NOMO-1 treated with DMSO at 0.1 percent for 48 hours (cell line): ENCODE data around the gene FXYD6.

Experiments used
- DNase-seq: peaks from one replicate; lab custom pipeline; 2025; ENCODE audit not compliant: unreplicated experiment; lab: John Stamatoyannopoulos, UW

The FXYD6 gene

GRCh38 chr11:117910941-117911655, 34.6 kb upstream of the FXYD6 start:
- no peak for DNase-seq

- DNase-seq, result no peak
Observed at GRCh38 chr11:117910525-117910924, 34.1 kb upstream of the FXYD6 start.

- DNase-seq, result no peak
Observed at GRCh38 chr11:117909611-117910382, 33.3 kb upstream of the FXYD6 start.

- DNase-seq, result peak; percentile 12
Observed at GRCh38 chr11:117908959-117909610, 32.6 kb upstream of the FXYD6 start.

GRCh38 chr11:117908109-117908895, 31.8 kb upstream of the FXYD6 start:
- peak; percentile 57 for DNase-seq

- peak; percentile 98 for DNase-seq
Observed at GRCh38 chr11:117907276-117908108, 31.0 kb upstream of the FXYD6 start.

GRCh38 chr11:117906710-117907109, 30.3 kb upstream of the FXYD6 start:
- no peak for DNase-seq

GRCh38 chr11:117906126-117906525, 29.7 kb upstream of the FXYD6 start:
- DNase-seq, result no peak

- DNase-seq, result no peak
Observed at GRCh38 chr11:117905524-117905923, 29.1 kb upstream of the FXYD6 start.

- DNase-seq, result no peak
Observed at GRCh38 chr11:117903505-117904382, 27.3 kb upstream of the FXYD6 start.

GRCh38 chr11:117902001-117902845, 25.8 kb upstream of the FXYD6 start:
- no peak for DNase-seq

- DNase-seq, result no peak
Observed at GRCh38 chr11:117901601-117902000, 25.1 kb upstream of the FXYD6 start.

- DNase-seq, result no peak
Observed at GRCh38 chr11:117900720-117901440, 24.4 kb upstream of the FXYD6 start.

GRCh38 chr11:117900121-117900648, 23.7 kb upstream of the FXYD6 start:
- peak; percentile 60 for DNase-seq

- no peak for DNase-seq
Observed at GRCh38 chr11:117898059-117898458, 21.6 kb upstream of the FXYD6 start.

GRCh38 chr11:117892651-117893050, 16.2 kb upstream of the FXYD6 start:
- no peak for DNase-seq

GRCh38 chr11:117891362-117891761, 14.9 kb upstream of the FXYD6 start:
- DNase-seq, result no peak
